Transverse colon (tissue), 4 donors: ENCODE measurements around the gene ADAMTS8. TPM values are rescaled to one million over a fixed set of nuclear protein-coding genes. Genes with fewer than 3 reads are reported as not detected.

Source experiments
- DNase-seq: peaks from one replicate; pipeline ENCODE4 v3.0.0-alpha.2; 2019
- H3K27ac ChIP-seq, 4 donors: fragments of 200-600 bp; sonication (generic); 2 replicates each; pipeline ENCODE4 v1.5.1; 2016 to 2018; ENCODE audit warnings: inconsistent platforms in 4 of 4
- H3K27me3 ChIP-seq: fragments of 200-600 bp; sonication (generic); 2 replicates; pipeline ENCODE4 v1.5.1; 2017; ENCODE audit warnings: inconsistent platforms
- H3K36me3 ChIP-seq, 4 donors: fragments of 200-600 bp; sonication (generic); 2 replicates each; pipeline ENCODE4 v1.5.1; 2017 to 2019; ENCODE audit warnings: inconsistent platforms in 4 of 4
- H3K4me1 ChIP-seq, 4 donors: fragments of 200-600 bp; sonication (generic); 2 replicates each; pipeline ENCODE4 v1.5.1; 2017 to 2020; ENCODE audit warnings: inconsistent platforms in 4 of 4
- H3K4me3 ChIP-seq, 4 donors: fragments of 200-600 bp; sonication (generic); 1 replicate in 1 of 4; 2 replicates in 3 of 4; pipeline versions ENCODE4 v1.5.1 to v1.6.1; 2017 to 2019; ENCODE audit warnings: inconsistent platforms in 4 of 4
- H3K9me3 ChIP-seq, 2 donors: fragments of 200-600 bp; sonication (generic); 2 replicates each; pipeline ENCODE4 v1.5.1; 2017 to 2019; ENCODE audit warnings: inconsistent platforms in 2 of 2
- CTCF ChIP-seq, 5 experiments: fragments of 200-600 bp in 3 of 5; fragments of 450-650 bp in 2 of 5; sonication (generic) in 3 of 5; IDR thresholded peaks; 1 replicate in 2 of 5; 2 replicates in 3 of 5; pipeline ENCODE4 v1.5.1; 2016 to 2017; ENCODE audit warnings: antibody characterized with exemption in 5 of 5, inconsistent platforms in 3 of 5, mild to moderate bottlenecking in 2 of 5, moderate library complexity in 1 of 5
- EP300 ChIP-seq: sonication (generic); formaldehyde crosslinking; IDR thresholded peaks from one replicate; pipeline ENCODE4 v1.6.1; 2017; ENCODE audit warnings: antibody characterized with exemption, low read depth
- POLR2A ChIP-seq: fragments of 450-650 bp; IDR thresholded peaks from one replicate; pipeline ENCODE4 v1.6.1; 2016; ENCODE audit warnings: antibody characterized with exemption, mild to moderate bottlenecking, moderate library complexity
- POLR2AphosphoS5 ChIP-seq, 3 donors: sonication (generic); formaldehyde crosslinking; IDR thresholded peaks; one replicate each; pipeline ENCODE4 v1.6.1; 2016; ENCODE audit warnings: antibody characterized with exemption in 3 of 3
- WGBS, 2 donors: methylation state at CpG; one replicate each; pipeline ENCODE4 v1.1.5; 2018; ENCODE audit warnings: low coverage in 1 of 2; 5-methylcytosine and 5-hydroxymethylcytosine counted together
- in situ Hi-C, 4 donors: fragments of 200-750 bp; cut with MboI; loops; one replicate each; pipeline versions ENCODE4 v1.15.0 to v1.15.1; 2017; ENCODE audit warnings: low sequenced_read_pairs in 3 of 4, low pct_ligation_motif_present in 1 of 4, low pct_unique_long_range_greater_than_20kb in 1 of 4
- intact Hi-C: fragments of 100-400 bp; cut with DNase I; formaldehyde crosslinking; loops from one replicate; pipeline ENCODE4 v1.15.1; 2023; ENCODE audit warnings: low total_unique reads
- total RNA-seq, 4 donors: library from RNA; depleted of rRNA; stranded (reverse); fragments of >200 nt; gene quantifications; one replicate each; pipeline ENCODE4 v1.1.0, GENCODE V29; 2016

The ADAMTS8 gene
- total RNA-seq, 4 donors from 2014 or later = 0.27 to 1.00 (median 0.95) TPM; not detected in 1

GRCh38 chr11:130452176-130452575, 23.8 kb upstream of the ADAMTS8 start:
- DNase-seq = no peak
- H3K4me3 ChIP-seq = no peak overlapping the region
- in situ Hi-C loops (no loop called here), intact Hi-C loops (no loop called here)
- H3K36me3 ChIP-seq = no peaks in the 10 kb centered on the region
- no peak for TF ChIP-seq POLR2A
- TF ChIP-seq CTCF (IDR thresholded peaks at IDR 0.05) = no peak
- TF ChIP-seq EP300 = no peak
- no peak for TF ChIP-seq POLR2AphosphoS5 (IDR thresholded peaks at IDR 0.05)
- H3K27me3 ChIP-seq = peaks cover 12% of the 10 kb centered on the region
- peaks cover 7 to 37% (median 15%) of the 10 kb centered on the region in 4 donors for H3K4me1 ChIP-seq
- H3K27ac ChIP-seq = peak overlapping the region in 1 of 4 donors; percentile 12
- 89 to 90% methylated on average over 7 to 9 of the region's 9 CpGs for WGBS, 2 donors
- no peaks in the 10 kb centered on the region for H3K9me3 ChIP-seq

GRCh38 chr11:130451231-130452019, 23.0 kb upstream of the ADAMTS8 start:
- TF ChIP-seq EP300 (no peak), POLR2A (no peak), CTCF (IDR thresholded peaks at IDR 0.05) (no peak), POLR2AphosphoS5 (IDR thresholded peaks at IDR 0.05) (no peak)
- Histone ChIP-seq H3K9me3 (no peaks in the 10 kb centered on the region), H3K4me3 (no peak overlapping the region), H3K36me3 (no peaks in the 10 kb centered on the region), H3K4me1 (peaks cover 7 to 37% (median 15%) of the 10 kb centered on the region in 4 donors), H3K27me3 (peaks cover 12% of the 10 kb centered on the region), H3K27ac (peak overlapping the region; percentile 30 to 73 (median 43))
- WGBS, 2 donors = 68 to 100% methylated on average over 1 to 6 of the region's 6 CpGs
- no peak for DNase-seq
- in situ Hi-C loops (no loop called here), intact Hi-C loops (no loop called here)

- Histone ChIP-seq H3K36me3 (no peaks in the 10 kb centered on the region), H3K27me3 (peaks cover 12% of the 10 kb centered on the region), H3K27ac (peak overlapping the region; percentile 60 to 77 (median 72)), H3K9me3 (no peaks in the 10 kb centered on the region), H3K4me3 (peak overlapping the region; percentile 38 to 68 (median 59)), H3K4me1 (peaks cover 7 to 37% (median 15%) of the 10 kb centered on the region in 4 donors)
- intact Hi-C loops = no loop called here
- 37 to 80% methylated on average over 1 to 27 of the region's 34 CpGs for WGBS, 2 donors
- TF ChIP-seq POLR2AphosphoS5 (IDR thresholded peaks at IDR 0.05) (peak; percentile 38 to 68 (median 49)), EP300 (no peak), CTCF (IDR thresholded peaks at IDR 0.05) (peak; percentile 26 to 68 (median 48)), POLR2A (peak; percentile 20)
- DNase-seq = peak; percentile 77
- in situ Hi-C loops = loop anchor here in 1 of 4 donors (25.0 kb wide), 1 partner anchor 212 kb away; no protein-coding TSS in a partner anchor
Observed at GRCh38 chr11:130449996-130450769, 21.8 kb upstream of the ADAMTS8 start.
